Measurements from ENCODE around the gene ADAP2.
A peak's percentile ranks its signal among the peaks of the same experiment; 100 is the strongest.

ADAP2 gene

DNA sequence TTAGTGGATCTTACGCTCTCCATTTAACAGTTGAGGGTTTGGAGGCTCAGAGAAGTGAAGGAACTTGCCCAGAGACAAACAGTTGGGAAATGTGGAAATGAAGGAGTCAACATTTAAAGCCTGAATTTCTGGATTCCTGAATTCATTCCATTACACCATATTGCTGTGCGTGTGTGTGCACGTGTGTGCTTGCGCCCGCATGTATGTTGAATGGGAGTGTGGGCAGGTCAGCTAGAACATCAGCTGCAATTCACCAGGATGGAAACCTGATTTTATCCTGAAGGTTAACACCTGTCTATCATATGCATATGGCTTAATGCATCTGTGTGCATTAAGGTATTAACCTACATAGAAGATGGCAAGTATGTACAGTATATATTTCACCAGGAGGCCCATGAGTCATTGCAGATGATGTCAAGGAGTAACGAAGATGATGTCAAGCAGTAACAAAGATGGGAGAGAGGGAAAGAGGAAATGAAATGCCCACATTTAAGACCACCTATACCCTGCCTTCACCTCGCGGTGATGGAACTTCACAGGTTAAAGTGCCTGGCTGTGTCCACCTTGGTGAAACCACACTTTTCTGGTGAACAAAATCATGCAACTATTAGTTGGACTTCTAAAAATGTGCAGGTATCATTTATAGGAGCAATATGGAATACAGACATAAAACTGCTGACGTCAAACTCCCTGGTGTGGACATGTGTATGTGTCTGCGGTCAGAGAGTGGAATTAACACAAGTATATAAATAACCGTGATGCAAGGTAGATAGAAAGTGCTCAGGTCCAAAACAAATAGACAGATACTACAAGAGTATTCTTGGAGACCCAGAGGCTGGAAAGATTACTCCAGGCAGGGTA, 832 bp upstream of the ADAP2 start:
- no peak overlapping the region for H3K4me3 ChIP-seq (ENCODE audit: control insufficient read depth, low read depth, low read length)
- DNase-seq (ENCODE audit: low read depth), result no peak
- TF ChIP-seq, protein P1, sequence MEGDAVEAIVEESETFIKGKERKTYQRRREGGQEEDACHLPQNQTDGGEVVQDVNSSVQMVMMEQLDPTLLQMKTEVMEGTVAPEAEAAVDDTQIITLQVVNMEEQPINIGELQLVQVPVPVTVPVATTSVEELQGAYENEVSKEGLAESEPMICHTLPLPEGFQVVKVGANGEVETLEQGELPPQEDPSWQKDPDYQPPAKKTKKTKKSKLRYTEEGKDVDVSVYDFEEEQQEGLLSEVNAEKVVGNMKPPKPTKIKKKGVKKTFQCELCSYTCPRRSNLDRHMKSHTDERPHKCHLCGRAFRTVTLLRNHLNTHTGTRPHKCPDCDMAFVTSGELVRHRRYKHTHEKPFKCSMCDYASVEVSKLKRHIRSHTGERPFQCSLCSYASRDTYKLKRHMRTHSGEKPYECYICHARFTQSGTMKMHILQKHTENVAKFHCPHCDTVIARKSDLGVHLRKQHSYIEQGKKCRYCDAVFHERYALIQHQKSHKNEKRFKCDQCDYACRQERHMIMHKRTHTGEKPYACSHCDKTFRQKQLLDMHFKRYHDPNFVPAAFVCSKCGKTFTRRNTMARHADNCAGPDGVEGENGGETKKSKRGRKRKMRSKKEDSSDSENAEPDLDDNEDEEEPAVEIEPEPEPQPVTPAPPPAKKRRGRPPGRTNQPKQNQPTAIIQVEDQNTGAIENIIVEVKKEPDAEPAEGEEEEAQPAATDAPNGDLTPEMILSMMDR (IDR thresholded peaks at IDR 0.05; ENCODE audit: control insufficient read depth, insufficient read depth, low read depth, low read length, missing control alignments), result no peak

DNA sequence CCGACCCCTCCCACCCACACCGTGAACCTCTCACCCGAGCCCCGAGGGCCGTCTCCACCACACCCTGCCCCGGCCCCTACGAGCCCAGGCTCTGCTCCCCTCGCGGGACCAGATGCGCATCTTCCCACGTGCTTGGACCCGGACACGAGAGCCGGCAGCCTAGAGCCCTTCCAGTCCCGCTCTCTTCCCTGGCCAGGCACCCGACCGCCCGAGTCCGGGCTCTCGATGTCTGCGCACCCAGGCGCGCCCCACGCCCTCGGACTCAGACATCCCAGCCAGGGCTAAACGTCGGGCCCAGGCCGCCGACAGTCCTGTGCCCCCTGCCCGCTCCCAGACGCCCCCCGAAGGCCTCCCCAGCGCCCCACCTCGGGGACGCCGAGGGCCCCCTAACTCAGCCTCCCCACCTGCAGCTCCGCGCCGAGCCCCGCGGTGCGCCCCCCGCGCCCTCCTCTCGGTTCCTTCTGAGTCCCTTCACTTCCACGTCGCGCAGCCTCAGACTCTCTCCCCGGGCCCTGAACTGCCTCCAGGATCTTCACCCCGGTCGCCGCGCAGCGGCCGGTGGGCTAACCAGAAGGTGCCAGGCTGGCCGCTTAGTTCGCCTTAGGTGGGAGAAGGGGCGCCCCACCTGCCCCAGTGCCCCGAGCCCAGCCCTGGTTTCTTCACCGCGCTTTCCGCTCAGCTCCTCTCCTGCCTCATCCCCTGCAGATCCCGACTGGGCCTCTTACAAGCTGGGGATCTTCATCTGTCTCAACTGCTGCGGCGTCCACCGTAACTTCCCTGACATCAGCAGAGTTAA, 688 bp downstream of the ADAP2 start:
- no peak for DNase-seq (ENCODE audit: low read depth)
- peak overlapping the region; percentile 31 for H3K4me3 ChIP-seq (ENCODE audit: control insufficient read depth, low read depth, low read length)
- TF ChIP-seq, protein P1 (IDR thresholded peaks at IDR 0.05; ENCODE audit: control insufficient read depth, insufficient read depth, low read depth, low read length, missing control alignments), result no peak

DNA sequence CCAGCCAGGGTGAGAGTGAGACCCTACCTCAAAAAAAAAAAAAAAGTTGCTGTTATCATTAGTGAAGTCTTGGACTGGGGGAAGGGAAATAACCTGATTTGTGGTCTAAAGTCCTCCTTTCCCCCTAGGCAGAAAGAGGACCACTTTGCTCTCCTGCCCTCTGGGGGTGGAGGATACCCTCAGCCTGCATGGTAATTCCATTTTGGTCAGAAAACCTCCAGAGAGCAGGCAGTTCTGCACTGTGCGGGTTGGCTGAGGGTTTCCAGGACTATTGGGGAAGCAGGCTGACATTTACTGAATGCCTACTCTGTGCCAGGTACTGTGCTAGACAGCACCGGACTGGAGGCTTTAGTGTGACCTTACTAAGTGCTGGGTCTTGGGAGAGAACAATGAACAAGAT, 2.6 kb downstream of the ADAP2 start:
- TF ChIP-seq, protein P1 (IDR thresholded peaks at IDR 0.05; ENCODE audit: control insufficient read depth, insufficient read depth, low read depth, low read length, missing control alignments), result no peak
- DNase-seq (ENCODE audit: low read depth), result no peak
- no peak overlapping the region for H3K4me3 ChIP-seq (ENCODE audit: control insufficient read depth, low read depth, low read length)

DNA sequence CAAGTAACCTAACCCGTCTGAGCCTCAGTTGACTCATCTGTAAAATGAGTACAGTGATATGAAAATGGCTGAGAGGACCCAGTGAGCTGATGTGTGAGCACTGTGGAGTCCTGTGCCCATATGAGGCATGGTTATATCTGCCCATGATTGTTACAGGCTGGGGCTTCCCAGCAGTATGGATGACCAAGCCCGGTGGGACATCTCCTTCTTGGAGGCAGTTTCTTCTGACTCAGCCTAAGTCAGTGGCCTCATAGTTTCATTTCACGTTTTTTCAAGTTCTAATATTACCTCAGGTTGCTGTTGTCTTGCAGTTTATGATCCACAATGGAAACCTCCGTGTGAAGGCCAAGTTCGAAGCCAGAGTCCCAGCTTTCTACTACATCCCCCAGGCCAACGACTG, 4.8 kb downstream of the ADAP2 start:
- no peak for DNase-seq (ENCODE audit: low read depth)
- H3K4me3 ChIP-seq (ENCODE audit: control insufficient read depth, low read depth, low read length), result no peak overlapping the region
- TF ChIP-seq, protein P1 (IDR thresholded peaks at IDR 0.05; ENCODE audit: control insufficient read depth, insufficient read depth, low read depth, low read length, missing control alignments), result no peak

DNA sequence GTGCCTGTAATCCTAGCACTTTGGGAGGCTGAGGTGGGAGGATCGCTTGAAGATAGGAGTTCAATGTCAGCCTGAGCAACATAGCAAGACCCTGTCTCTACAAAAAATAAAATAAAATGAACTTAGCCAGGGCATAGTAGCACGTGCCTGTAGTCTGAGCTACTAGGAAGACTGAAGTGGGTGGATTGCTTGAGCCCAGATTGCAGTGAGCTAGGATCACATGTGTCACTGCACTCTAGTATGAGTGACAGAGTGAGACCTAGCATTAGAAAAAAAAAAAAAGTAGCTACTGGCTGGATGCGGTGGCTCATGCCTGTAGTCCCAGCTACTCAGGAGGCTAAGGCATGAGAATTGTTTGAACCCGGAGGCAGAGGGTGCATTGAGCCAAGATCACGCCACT, 6.0 kb downstream of the ADAP2 start:
- no peak overlapping the region for H3K4me3 ChIP-seq (ENCODE audit: control insufficient read depth, low read depth, low read length)
- DNase-seq (ENCODE audit: low read depth), result no peak
- TF ChIP-seq, protein P1 (IDR thresholded peaks at IDR 0.05; ENCODE audit: control insufficient read depth, insufficient read depth, low read depth, low read length, missing control alignments), result no peak

DNA sequence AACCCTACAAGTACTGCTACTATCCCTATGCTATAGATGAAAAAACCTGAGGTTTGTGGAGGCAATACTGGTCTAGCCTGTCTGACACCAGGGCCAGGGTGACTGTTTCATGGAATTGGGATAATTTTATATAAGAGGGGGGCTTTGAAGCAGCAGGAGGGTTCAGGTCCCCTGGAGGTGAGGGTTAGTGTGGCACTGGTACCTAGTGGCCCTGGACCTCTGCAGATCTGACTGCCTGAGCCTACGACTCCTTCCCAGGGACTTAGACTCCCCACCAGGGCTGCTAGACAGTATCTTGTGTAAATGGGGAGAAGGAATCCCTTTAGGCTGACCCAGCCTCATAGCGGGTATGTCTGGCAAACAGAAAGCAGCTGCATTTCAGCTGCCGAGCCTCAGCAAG, 6.8 kb downstream of the ADAP2 start:
- TF ChIP-seq, protein P1 (IDR thresholded peaks at IDR 0.05; ENCODE audit: control insufficient read depth, insufficient read depth, low read depth, low read length, missing control alignments), result no peak
- no peak overlapping the region for H3K4me3 ChIP-seq (ENCODE audit: control insufficient read depth, low read depth, low read length)
- no peak for DNase-seq (ENCODE audit: low read depth)

All from AG09309 (cell line).